HCT116 (cell line): Measurements from ENCODE around the gene CCDC88C. TPM values are rescaled to one million over a fixed set of nuclear protein-coding genes. Genes with fewer than 3 reads are reported as not detected.

Source experiments
- ATAC-seq: fragments of 200-7000 bp; cut with Tn5 transposase; 2 replicates; pipeline ENCODE4 v1.9.1; 2020; ENCODE audit warnings: mild to moderate bottlenecking, moderate library complexity
- BruUV-seq: library from RNA; stranded (reverse); fragments of 400-500 nt; replicated peaks from 2 replicates; lab custom pipeline; 2021; lab: Mats Ljungman, UMichigan
- CTCF ChIA-PET: fragments of 300-600 bp; sonication (Branson Sonifier 250); formaldehyde crosslinking; loops from one replicate; lab custom pipeline; 2021; ENCODE audit warnings: antibody characterized with exemption; lab: Charles Lee
- POLR2A ChIA-PET: fragments of 300-600, 350-600 bp; sonication (Branson Sonifier 250); formaldehyde crosslinking; loops from one replicate; lab custom pipeline; 2021; ENCODE audit warnings: antibody characterized with exemption; lab: Charles Lee
- RAD21 ChIA-PET, 2 experiments: fragments of 300-600 bp; sonication (Branson Sonifier 250); formaldehyde crosslinking; loops; one replicate each; lab custom pipeline; 2023; ENCODE audit warnings: low total read pairs in 2 of 2; ENCODE audit not compliant: uncharacterized antibody in 2 of 2, unreplicated experiment in 2 of 2, low non-redundant PET in 1 of 2; lab: Charles Lee
- DNase-seq: peaks from one replicate; pipeline ENCODE4 v3.0.0-alpha.2; 2010; ENCODE audit warnings: low read depth, low spot score
- H2AFZ ChIP-seq: fragments of 200-600 bp; shearing (Covaris generic), sonication (generic); 2 replicates; pipeline ENCODE4 v1.6.1; 2017; ENCODE audit warnings: low read depth, mixed run types, mixed read lengths, antibody characterized with exemption, low read length; ENCODE audit not compliant: poor library complexity, severe bottlenecking
- H3K27ac ChIP-seq: 2 replicates; pipeline ENCODE4 v1.5.1; 2012; ENCODE audit warnings: low read depth, low read length
- H3K27me3 ChIP-seq: fragments of 200-600 bp; sonication (generic); 2 replicates; pipeline ENCODE4 v1.6.1; 2016; ENCODE audit warnings: mixed run types, low read length, mixed read lengths; ENCODE audit not compliant: insufficient read depth
- H3K36me3 ChIP-seq, 2 experiments: fragments of 200-500 bp in 1 of 2; fragments of 200-600 bp in 1 of 2; sonication (Bioruptor generic) in 1 of 2; sonication (generic) in 1 of 2; 2 replicates each; pipeline versions ENCODE4 v1.5.1 to v1.6.1; 2014 to 2016; ENCODE audit warnings: low read length in 2 of 2, inconsistent platforms in 1 of 2, mixed read lengths in 1 of 2, mixed run types in 1 of 2; ENCODE audit not compliant: insufficient read depth in 2 of 2, control insufficient read depth in 1 of 2
- H3K4me1 ChIP-seq, 2 experiments: fragments of 200-600 bp in 1 of 2; sonication (generic) in 1 of 2; 2 replicates each; pipeline versions ENCODE4 v1.5.1 to v1.6.1; 2012 to 2017; ENCODE audit warnings: low read length in 2 of 2, inconsistent platforms in 1 of 2, mild to moderate bottlenecking in 1 of 2, mixed read lengths in 1 of 2, mixed run types in 1 of 2, moderate library complexity in 1 of 2; ENCODE audit not compliant: insufficient read depth in 2 of 2, control insufficient read depth in 1 of 2
- H3K4me2 ChIP-seq: fragments of 200-600 bp; sonication (generic); 2 replicates; pipeline ENCODE4 v1.6.1; 2017; ENCODE audit warnings: mixed run types, low read length, mixed read lengths
- H3K4me3 ChIP-seq, 2 experiments: fragments of 200-600 bp in 1 of 2; sonication (generic) in 1 of 2; replicated peaks in 1 of 2; 2 replicates each; pipeline ENCODE4 v1.5.1; 2011 to 2016; ENCODE audit warnings: low read length in 2 of 2, control low read depth in 1 of 2, low read depth in 1 of 2, mild to moderate bottlenecking in 1 of 2, mixed read lengths in 1 of 2, mixed run types in 1 of 2
- H3K79me2 ChIP-seq: fragments of 200-600 bp; sonication (generic); 2 replicates; pipeline ENCODE4 v1.6.1; 2017; ENCODE audit warnings: mild to moderate bottlenecking, mixed run types, low read length, moderate library complexity, mixed read lengths; ENCODE audit not compliant: insufficient read depth
- H3K9ac ChIP-seq: fragments of 200-600 bp; sonication (generic); 2 replicates; pipeline ENCODE4 v1.6.1; 2016; ENCODE audit warnings: low read length, mixed read lengths
- H3K9me2 ChIP-seq: fragments of 200-600 bp; sonication (generic), shearing (Covaris generic); 2 replicates; pipeline ENCODE4 v1.6.1; 2017; ENCODE audit warnings: mixed run types, mild to moderate bottlenecking, moderate library complexity; ENCODE audit not compliant: insufficient read depth
- H3K9me3 ChIP-seq, 2 experiments: fragments of 200-500 bp in 1 of 2; fragments of 200-600 bp in 1 of 2; sonication (Bioruptor generic) in 1 of 2; sonication (generic) in 1 of 2; 2 replicates each; pipeline ENCODE4 v1.6.1; 2014 to 2017; ENCODE audit warnings: low read length in 2 of 2, mixed read lengths in 2 of 2, inconsistent platforms in 1 of 2, low read depth in 1 of 2, mild to moderate bottlenecking in 1 of 2, mixed run types in 1 of 2, moderate library complexity in 1 of 2; ENCODE audit not compliant: control insufficient read depth in 1 of 2, insufficient read depth in 1 of 2
- H4K20me1 ChIP-seq: fragments of 200-600 bp; sonication (generic), shearing (Covaris generic); 2 replicates; pipeline ENCODE4 v1.6.1; 2017; ENCODE audit warnings: mixed run types, mild to moderate bottlenecking, moderate library complexity; ENCODE audit not compliant: insufficient read depth
- CEBPB ChIP-seq: IDR thresholded peaks from 2 replicates; pipeline ENCODE4 v1.6.1; 2012; ENCODE audit warnings: low read depth
- EGR1 ChIP-seq: IDR thresholded peaks from 2 replicates; pipeline ENCODE4 v1.6.1; 2012; ENCODE audit warnings: low read depth
- RAD21 ChIP-seq: IDR thresholded peaks from 2 replicates; pipeline ENCODE4 v1.6.1; 2012; ENCODE audit warnings: low read depth, mild to moderate bottlenecking
- TCF7L2 ChIP-seq: IDR thresholded peaks from 2 replicates; pipeline ENCODE4 v1.7.0; 2011; ENCODE audit warnings: borderline replicate concordance, inconsistent platforms; ENCODE audit not compliant: insufficient read depth, insufficient read length; ENCODE audit errors: extremely low read depth
- intact Hi-C: fragments of 100-400 bp; cut with micrococcal nuclease; formaldehyde crosslinking; loops from 2 replicates; pipeline ENCODE4 v1.10.0; 2022
- total RNA-seq: library from RNA; stranded (reverse); gene quantifications from one replicate; pipeline ENCODE4 v1.2.1, GENCODE V29; 2021; ENCODE audit not compliant: unreplicated experiment
- TF ChIP-seq, protein P1 (sequence below): IDR thresholded peaks from 2 replicates; pipeline ENCODE4 v1.6.1; 2012
- TF ChIP-seq, protein P2 (sequence below): IDR thresholded peaks from 2 replicates; pipeline ENCODE4 v1.6.1; 2011; ENCODE audit warnings: mild to moderate bottlenecking, low read length, moderate library complexity; ENCODE audit not compliant: insufficient replicate concordance; ENCODE audit errors: extremely low read depth

The CCDC88C gene
- total RNA-seq, 1 experiment from 2014 or later, result 20.8 TPM

DNA sequence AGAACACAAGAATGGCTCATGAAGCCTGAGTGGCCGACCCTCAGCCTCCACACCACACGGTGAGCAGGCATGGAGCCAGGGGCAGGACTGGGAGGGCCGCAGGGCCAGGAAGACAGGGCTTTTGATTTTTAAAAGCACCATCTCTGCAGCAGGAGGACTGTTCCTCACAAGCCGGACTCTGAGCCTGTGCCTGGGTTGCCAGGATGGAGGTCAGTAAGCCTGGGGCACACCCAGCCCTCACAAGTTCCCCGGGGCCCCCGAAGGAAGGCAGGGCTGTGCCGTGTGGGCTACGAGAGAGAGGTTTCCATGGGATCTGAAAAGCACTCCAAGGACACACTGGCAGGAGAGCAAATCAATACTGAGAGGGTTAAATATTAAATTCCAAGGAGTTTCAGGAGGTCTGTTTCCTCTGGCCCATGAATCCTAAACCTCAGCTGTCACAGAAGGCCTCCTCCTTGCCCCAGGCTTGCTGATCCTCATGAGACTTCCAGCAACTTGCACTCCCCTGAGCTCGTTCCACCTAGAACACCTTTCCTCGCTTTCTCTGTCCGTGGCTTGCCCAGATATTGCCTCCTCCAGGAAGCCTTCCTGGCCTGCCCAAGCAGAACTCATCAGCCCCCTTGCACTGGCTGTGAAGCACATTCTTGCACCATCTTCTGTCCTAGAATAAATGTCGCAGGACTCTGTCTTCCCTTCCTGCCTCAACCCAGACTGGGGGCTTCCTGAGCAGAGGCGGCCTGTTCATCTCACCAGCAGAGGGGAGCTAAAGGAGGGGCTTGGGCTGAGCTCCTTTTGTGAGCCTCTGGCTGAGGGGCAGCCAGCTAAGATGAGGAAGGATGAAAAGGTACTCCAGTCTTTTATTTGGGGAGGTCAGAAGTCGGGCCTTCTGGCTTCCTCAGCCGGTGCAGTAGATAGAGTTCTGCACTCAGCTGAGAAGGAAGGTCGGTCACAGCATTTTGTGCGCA, 64.6 kb downstream of the CCDC88C start:
- POLR2A ChIA-PET, result no interaction called here
- H3K27ac ChIP-seq, result no peak overlapping the region
- TF ChIP-seq TCF7L2, result no peak
- TF ChIP-seq RAD21, result no peak

DNA sequence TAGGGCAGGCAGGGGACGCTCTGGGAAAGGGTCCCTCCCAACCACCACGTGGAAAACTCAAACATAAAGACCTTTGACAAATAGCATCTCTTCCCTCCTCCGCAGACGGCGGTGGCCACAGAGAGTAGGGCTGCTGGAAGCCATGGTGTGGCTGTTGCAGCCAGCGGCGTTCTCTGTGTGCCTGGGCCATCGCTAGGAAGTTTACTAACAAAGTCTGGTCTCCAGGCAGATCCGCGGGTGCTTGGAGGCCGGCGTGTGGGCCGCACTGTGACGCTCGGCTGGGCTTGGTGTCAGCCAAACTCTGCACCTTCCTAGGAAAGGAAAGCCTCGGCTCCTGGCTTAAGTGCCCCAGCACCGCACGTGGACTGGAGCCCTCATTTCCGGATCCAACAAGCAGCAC, 65.6 kb downstream of the CCDC88C start:
- Histone ChIP-seq H4K20me1 (no peaks in the 10 kb centered on the region), H3K4me3 (no peak overlapping the region), H3K36me3 (no peaks in the 10 kb centered on the region), H3K27me3 (no peaks in the 10 kb centered on the region), H3K9me3 (no peaks in the 10 kb centered on the region), H3K9ac (no peak overlapping the region), H3K9me2 (no peaks in the 10 kb centered on the region), H3K4me1 (no peaks in the 10 kb centered on the region), H3K79me2 (peaks cover 3% of the 10 kb centered on the region; the same call in 1 of the 2 replicates), H3K4me2 (no peak overlapping the region), H3K27ac (no peak overlapping the region), H2AFZ (no peak overlapping the region)
- RAD21 ChIA-PET, result no interaction called here
- intact Hi-C loops, result no loop called here
- BruUV-seq, result no TSS peak
- TF ChIP-seq CEBPB (no peak), EGR1 (no peak)
- TF ChIP-seq, protein P1, sequence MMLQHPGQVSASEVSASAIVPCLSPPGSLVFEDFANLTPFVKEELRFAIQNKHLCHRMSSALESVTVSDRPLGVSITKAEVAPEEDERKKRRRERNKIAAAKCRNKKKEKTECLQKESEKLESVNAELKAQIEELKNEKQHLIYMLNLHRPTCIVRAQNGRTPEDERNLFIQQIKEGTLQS, result no peak
- TF ChIP-seq, protein P2, sequence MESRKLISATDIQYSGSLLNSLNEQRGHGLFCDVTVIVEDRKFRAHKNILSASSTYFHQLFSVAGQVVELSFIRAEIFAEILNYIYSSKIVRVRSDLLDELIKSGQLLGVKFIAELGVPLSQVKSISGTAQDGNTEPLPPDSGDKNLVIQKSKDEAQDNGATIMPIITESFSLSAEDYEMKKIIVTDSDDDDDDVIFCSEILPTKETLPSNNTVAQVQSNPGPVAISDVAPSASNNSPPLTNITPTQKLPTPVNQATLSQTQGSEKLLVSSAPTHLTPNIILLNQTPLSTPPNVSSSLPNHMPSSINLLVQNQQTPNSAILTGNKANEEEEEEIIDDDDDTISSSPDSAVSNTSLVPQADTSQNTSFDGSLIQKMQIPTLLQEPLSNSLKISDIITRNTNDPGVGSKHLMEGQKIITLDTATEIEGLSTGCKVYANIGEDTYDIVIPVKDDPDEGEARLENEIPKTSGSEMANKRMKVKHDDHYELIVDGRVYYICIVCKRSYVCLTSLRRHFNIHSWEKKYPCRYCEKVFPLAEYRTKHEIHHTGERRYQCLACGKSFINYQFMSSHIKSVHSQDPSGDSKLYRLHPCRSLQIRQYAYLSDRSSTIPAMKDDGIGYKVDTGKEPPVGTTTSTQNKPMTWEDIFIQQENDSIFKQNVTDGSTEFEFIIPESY, result no peak
- ATAC-seq (no peak), DNase-seq (no peak)
- POLR2A ChIA-PET, result no interaction called here
- CTCF ChIA-PET, result no interaction called here

More for the DNA sequence above, 64.6 kb downstream of the CCDC88C start:
- ChIA-PET RAD21 (no interaction called here), CTCF (no interaction called here)
- ATAC-seq (no peak), DNase-seq (no peak)
- H2AFZ ChIP-seq, result no peak overlapping the region
- no peaks in the 10 kb centered on the region for H4K20me1 ChIP-seq
- no peak overlapping the region for H3K4me3 ChIP-seq
- H3K4me1 ChIP-seq, result no peaks in the 10 kb centered on the region
- H3K27me3 ChIP-seq, result no peaks in the 10 kb centered on the region
- no TSS peak for BruUV-seq
- H3K9me3 ChIP-seq, result no peaks in the 10 kb centered on the region
- no peak overlapping the region for H3K4me2 ChIP-seq
- H3K9ac ChIP-seq, result no peak overlapping the region
- H3K9me2 ChIP-seq, result no peaks in the 10 kb centered on the region
- no peaks in the 10 kb centered on the region for H3K36me3 ChIP-seq
- intact Hi-C loops, result no loop called here
- 0 out of 2 replicates have a peak, but pooled peaks cover 3% of the 10 kb centered on the region for H3K79me2 ChIP-seq
